NOMO-1 treated with dmso at 0.1 percent for 144 hours (cell line): Measurements from ENCODE around the gene PCAT6.
"Not testable (repeated sequence)": the region's sequence is repeated elsewhere in the genome, so short reads cannot be mapped to it uniquely, and the experiment has no call there.

Source experiments
- DNase-seq: peaks from one replicate; lab custom pipeline; 2025; ENCODE audit not compliant: unreplicated experiment; lab: John Stamatoyannopoulos, UW

Gene PCAT6

DNA sequence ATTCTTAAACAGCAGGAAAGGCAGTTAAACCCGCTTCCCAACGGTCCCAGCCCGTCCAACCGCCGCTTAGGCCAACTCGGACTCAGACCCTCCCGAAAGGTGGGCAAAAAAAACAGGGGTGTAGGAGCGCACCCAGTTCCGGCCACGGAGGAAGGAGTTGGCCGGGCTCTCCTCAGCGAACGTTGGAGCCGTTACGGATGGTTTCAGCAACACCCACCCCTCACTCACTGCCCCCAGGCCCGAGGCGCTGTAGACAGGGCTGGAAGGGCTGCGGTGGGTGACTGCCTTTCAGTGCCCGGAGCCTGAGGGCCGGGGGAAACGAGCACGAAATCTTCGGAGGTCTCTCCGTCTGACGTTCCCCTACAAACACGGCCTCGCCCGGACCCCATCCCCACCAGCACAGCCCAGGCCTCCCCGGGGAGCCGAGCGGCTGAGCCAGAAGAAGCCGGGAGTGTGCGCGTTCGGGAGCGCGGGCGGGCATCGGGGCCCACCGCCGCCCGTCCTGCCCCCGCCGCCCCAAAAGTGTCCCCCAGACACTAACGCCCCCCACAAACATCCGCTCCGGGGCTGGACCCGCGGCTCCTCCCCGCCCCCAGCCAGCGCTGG, 3.8 kb upstream of the PCAT6 start:
- DNase-seq, result no peak

DNA sequence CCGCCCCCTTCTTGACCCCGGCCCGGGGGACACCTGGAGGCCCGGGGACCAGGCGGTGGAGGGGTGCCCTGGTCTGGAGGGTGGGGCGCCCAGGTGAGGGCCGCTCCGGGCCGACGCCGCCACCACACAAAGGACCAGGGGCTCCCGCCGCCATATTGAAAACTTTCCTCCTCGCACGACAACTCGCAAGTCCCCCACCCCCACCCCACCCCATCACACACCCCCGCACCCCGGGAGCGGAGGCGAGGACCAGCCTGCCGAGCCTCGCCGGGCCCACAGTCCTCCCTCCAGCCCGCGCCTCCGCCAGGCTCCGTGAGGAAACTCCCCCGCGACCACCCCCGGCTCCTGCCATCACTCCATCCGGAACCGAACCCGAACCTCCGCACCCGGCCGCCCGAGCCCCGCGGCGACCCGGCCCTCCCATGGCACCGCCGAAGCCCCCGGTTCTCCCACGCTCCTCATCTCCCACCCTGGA, 3.3 kb upstream of the PCAT6 start:
- DNase-seq, result no peak

- DNase-seq, result no peak
These were observed 2.6 kb upstream of the PCAT6 start, which contains the start of gene KDM5B for GRCh38 chr1:202807926-202808757. KDM5B (minus strand) TSS chr1:202808421; CDS start chr1:202808305, 116 bp downstream.

DNA sequence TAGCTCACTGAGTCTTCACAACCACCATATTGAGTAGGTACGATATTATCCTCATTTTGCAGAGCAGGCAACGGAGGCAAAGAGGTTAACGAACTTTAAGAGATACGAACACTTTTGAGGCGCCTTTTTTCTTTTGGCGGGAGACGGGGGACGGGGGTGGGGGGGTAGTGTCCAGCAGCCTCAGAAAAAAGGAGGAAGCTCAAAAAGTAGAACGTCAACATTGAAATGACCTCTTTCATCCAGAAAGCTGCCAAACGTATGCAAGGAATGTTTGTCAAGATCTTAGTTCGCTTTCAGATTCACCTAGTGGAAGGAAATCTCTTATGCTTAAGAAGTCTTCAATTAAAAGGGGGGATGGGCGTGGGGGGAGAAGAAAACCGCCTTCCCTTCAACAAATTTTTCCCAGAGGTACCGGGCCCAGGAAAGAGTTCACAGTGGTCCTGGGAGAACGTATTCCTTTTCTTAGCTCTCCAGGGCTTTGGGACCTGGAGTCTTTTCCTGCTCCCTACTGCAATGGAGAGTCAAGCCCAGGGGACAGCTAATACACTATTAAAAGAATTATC, 1.1 kb upstream of the PCAT6 start:
- no peak for DNase-seq

DNA sequence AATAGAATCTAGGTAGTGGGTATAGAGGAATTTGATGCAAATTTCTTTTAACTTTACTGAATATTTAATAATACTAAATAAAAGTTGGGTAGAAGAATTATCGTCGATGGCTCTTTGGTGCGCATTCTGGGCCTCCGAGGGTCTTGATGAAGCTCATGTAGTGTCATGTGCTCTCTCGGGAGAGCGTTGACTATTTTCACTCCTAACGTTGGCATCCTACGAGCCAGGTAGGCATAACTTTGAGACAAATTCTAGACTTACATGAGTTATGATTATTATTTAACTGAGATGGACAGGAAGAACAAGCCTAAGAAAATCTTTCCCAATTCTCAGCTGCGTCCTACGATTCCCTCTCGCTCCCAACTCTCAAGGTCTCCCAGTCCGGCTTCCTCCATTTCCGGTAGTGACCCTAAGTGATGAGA, 550 bp upstream of the PCAT6 start:
- DNase-seq, result no peak

DNA sequence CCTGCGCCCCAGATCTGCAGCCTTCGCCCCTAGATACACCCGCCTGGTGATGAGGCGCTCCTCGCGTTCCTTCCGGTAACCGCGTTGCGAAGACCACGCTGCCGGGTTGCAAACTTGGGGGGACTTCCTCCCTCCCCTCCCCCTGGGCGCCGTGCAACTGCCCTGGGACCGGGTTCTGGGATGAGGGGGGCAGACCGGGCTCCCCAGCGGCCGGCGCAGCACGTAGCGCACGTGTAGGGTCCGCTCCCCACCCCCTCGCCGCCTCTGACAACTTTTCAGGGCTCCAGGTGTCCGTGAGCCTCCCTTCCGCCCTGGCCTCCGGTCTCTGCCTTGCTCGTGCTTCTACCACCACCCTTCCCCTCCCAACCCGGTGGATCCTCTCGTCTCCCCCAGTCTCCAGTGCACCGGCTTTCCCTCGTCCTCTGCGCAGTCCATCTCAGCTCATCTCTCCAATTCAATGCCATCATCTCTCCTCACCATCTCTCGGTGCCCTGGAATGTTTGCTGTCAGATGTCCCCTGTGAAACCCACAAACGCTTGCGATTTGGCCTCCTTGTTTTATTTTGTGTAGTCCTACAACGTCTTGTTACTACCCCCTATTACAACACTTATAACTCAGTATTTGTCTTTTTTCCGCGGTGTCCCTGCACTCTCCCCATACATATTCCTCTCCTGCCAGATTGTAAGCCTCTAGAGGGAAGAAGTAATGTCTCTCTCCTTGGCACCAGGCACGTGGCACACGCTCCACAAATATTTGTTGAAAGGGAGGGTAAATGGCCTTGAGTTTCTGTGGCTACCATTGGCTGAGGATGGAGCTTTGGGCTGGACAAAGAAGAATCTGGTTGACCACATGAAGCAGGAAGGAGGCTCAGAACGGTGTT, 782 bp downstream of the PCAT6 start:
- no peak for DNase-seq

GRCh38 chr1:202812176-202813026, 1.6 kb downstream of the PCAT6 start:
- no peak for DNase-seq

- no peak for DNase-seq
These were observed 4.4 kb downstream of the PCAT6 start for GRCh38 chr1:202815120-202815519.

- no peak for DNase-seq
These were observed 8.1 kb downstream of the PCAT6 start for GRCh38 chr1:202818819-202819218.

- DNase-seq, result no peak
These were observed 10.7 kb downstream of the PCAT6 start for GRCh38 chr1:202821467-202821866.

- DNase-seq, result no peak
These were observed 15.0 kb downstream of the PCAT6 start for GRCh38 chr1:202825748-202826147.

- not testable (repeated sequence) for DNase-seq
These were observed 18.5 kb downstream of the PCAT6 start for GRCh38 chr1:202829223-202829622.

DNA sequence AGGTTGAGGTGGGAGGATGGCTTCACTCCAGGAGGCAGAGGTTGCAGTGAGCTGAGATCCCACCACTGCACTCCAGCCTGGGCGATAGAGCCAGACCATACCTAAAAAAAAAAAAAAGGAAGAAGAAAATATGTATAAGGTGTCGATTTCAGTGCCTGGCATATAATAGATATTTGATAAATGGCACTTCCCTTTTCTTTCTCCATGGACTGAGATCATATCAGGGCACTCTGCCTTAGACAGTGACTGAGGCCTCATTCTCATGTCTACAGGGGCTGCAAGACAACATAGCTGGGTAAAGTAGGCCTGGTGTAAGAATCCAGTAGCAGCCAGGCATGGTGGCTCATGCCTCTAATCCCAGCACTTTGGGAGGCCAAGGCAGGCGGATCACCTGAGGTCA, 21.2 kb downstream of the PCAT6 start:
- DNase-seq, result no peak

DNA sequence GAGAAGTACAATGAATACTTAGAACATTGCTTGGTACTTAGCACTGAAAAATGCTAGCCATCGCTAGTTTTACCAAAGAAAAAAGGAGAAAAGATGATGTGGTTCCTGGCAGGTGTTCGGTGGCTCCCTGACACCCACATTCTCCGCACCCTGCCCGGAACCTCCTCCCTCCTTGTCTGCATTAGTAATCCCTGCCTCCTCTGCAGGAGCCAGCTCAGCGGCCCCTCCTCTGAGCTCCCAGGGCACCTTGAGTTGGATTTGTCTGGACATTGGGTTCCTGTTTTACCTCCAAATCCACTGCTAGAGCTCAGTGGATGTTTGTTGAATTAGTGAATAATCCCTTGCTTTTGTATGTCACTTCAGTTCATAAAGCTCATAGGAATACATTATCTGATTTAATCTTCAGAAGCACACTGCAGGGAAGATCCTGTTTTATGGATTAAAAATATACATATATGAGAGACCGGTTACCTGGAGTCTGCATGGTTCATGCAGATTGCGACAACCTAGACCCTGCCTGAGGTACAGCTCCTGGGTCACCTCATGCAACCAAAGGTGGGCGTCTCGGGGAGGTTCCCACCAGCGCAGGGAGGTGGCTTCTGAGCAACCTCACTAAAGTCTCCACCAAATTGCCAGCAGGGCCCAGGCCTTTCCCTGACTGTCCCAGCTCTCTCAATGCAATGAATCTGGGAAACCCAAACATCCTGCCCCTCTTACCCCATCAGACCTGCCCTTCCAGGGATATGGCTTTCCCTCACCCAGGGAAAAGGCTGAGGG, 24.2 kb downstream of the PCAT6 start:
- no peak for DNase-seq

DNA sequence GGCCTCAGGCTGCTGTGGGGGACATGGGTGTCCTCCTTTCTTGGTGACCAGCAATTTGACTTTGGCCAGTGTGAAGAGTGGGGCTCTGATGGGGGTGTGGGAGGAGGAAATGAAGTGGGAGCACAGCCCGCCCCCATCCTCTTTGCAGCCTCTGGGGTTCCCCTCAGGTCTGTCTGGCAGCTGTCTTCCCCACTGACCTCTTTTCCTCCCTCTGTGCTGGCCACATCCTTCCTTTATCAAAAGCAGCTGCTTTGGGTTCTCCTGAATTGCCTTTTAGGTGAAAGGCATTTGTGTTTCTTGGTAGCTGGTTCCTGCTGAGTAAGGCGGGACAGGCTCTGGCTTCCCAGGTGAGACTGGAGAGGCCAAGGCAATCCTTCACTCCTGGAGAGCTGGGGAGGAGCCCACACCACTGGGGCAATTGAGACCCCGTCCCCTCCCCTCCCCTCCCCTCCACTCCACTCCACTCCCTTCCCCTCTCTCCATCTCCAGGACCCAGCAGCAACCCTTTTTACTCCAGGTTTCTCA, 24.9 kb downstream of the PCAT6 start:
- no peak for DNase-seq

DNA sequence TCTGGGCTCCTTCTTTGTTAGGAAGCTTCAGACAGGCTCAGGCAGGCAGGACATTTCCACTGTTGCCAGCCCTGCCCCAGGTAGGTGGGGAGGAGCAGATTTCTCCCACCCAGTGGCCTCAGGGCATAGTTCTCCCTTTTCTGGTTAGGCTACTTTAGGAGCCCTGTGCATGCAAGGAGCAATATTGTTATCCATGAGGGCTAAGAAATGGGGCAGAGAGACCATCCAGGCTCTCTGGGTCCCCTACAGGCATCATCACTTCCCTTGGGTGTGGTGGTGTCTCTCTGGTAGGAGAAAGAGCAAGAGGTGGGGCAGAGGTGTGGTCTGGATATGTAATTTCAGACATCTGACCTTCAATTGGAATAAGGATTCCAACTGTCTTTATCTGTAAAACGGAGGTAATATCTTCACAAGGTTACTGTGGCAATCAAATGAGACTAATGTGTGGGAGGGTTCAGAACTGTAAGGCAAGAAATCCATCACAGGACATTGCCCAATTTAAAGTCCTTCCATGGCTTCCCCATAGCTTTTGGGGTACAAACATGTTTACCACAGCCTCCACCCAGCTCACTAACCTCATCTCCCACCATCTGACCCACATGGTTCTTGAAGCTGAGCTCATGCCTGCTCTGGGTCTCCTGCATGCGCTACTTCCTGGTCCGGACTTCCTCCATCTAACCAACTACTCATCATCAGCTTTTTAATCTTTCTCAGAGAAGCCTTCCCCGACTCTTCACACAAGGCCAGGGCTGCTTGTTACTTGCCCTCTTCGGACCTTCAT, 26.1 kb downstream of the PCAT6 start:
- no peak for DNase-seq

DNA sequence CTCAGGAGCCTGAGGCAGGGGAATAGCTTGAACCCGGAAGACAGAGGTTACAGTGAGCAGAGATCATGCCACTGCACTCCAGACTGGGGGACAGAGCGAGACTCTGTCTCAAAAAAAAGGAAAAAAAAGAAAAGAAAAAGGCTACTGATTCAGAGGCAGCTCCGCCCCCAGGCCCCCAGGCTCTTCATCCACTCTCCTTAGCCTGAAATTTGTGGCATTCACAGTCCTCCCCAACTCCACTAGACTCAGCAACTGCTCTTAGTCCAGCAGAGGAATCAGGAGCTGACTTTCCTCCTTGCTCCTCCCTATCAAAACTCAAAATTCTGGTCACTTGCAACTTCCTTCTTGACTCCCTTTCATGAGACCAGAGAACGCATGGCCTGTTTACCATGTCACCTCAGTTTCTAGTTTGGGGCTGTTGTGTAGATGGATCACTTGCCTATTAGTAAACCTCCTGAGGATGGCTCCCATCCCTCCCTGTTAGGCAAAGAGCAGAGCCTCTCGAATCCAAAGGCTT, 27.1 kb downstream of the PCAT6 start:
- DNase-seq, result no peak

DNA sequence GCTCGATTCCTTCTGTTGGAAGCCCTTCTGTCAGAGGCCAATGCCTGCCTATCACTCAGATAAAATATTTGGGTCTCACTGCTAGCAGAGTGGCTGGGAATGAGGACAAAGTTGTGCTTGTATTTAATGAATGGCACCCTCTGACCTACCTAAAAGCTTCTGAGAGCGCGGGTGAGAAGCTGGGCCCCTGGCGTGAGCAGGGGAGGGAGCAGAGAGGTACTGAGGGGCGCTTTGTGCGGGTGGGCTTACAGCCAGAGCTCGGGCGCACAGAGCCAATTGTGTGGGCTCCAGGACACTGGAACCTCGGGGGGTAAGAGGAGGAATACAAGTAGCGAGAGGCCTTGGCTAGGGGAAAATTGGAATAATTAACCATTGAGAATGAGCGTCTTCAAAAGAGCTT, 32.3 kb downstream of the PCAT6 start:
- DNase-seq, result no peak
